B cell (primary cell): ENCODE data around the gene ANKRD13C. TPM values are rescaled to one million over a fixed set of nuclear protein-coding genes. Genes with fewer than 3 reads are reported as not detected.

Experiments
- ATAC-seq: fragments of 200-7000 bp; cut with Tn5 transposase; one replicate; pipeline ENCODE4 v1.10.0; 2021; ENCODE audit warnings: low read depth, mild to moderate bottlenecking, moderate number of reproducible peaks, moderate library complexity
- CTCF ChIA-PET: fragments of 350-600 bp; sonication (Branson Sonifier 250); formaldehyde crosslinking; loops from one replicate; lab custom pipeline; 2021; ENCODE audit warnings: antibody characterized with exemption, inconsistent platforms; lab: Charles Lee
- POLR2A ChIA-PET: fragments of 350-600 bp; sonication (Branson Sonifier 250); formaldehyde crosslinking; loops from one replicate; lab custom pipeline; 2021; ENCODE audit warnings: antibody characterized with exemption; lab: Charles Lee
- DNase-seq: peaks from one replicate; pipeline ENCODE4 v3.0.0; 2013
- H2AFZ ChIP-seq: 2 replicates; pipeline ENCODE4 v1.6.1; 2012; ENCODE audit warnings: mild to moderate bottlenecking, low read depth, low read length; ENCODE audit not compliant: insufficient read depth, poor library complexity, severe bottlenecking
- H3K27ac ChIP-seq, 2 donors: 1 replicate in 1 of 2; 2 replicates in 1 of 2; pipeline ENCODE4 v1.5.1; 2012 to 2013; ENCODE audit warnings: low read length in 2 of 2, mild to moderate bottlenecking in 2 of 2, moderate library complexity in 1 of 2
- H3K27me3 ChIP-seq, 4 experiments: fragments of 200-600 bp in 1 of 4; sonication (generic) in 1 of 4; replicated peaks in 1 of 4; 1 replicate in 2 of 4; 2 replicates in 2 of 4; pipeline versions ENCODE4 v1.6.1 to v1.7.0; 2013 to 2016; ENCODE audit warnings: low read length in 3 of 4, mild to moderate bottlenecking in 2 of 4, mixed read lengths in 1 of 4, moderate library complexity in 1 of 4; ENCODE audit not compliant: insufficient read depth in 4 of 4, control insufficient read depth in 3 of 4; ENCODE audit errors: control extremely low read depth in 1 of 4
- H3K36me3 ChIP-seq, 2 experiments: replicated peaks in 1 of 2; 1 replicate in 1 of 2; 2 replicates in 1 of 2; pipeline versions ENCODE4 v1.6.1 to v1.7.1; 2013; ENCODE audit warnings: low read length in 1 of 2; ENCODE audit not compliant: insufficient read depth in 2 of 2, control insufficient read depth in 1 of 2; ENCODE audit errors: control extremely low read depth in 1 of 2, extremely low read depth in 1 of 2
- H3K4me1 ChIP-seq, 2 donors: fragments of 200-600 bp in 1 of 2; sonication (generic) in 1 of 2; 1 replicate in 1 of 2; 2 replicates in 1 of 2; pipeline versions ENCODE4 v1.5.1 to v1.6.1; 2013 to 2017; ENCODE audit warnings: low read length in 2 of 2; ENCODE audit not compliant: control insufficient read depth in 2 of 2, insufficient read depth in 2 of 2
- H3K4me2 ChIP-seq: replicated peaks from 2 replicates; pipeline ENCODE3; 2012; ENCODE audit warnings: mild to moderate bottlenecking, low read depth, low read length; ENCODE audit not compliant: poor library complexity, severe bottlenecking
- H3K4me3 ChIP-seq, 5 experiments: fragments of 200-600 bp in 1 of 5; sonication (generic) in 1 of 5; 1 replicate in 3 of 5; 2 replicates in 2 of 5; pipeline versions ENCODE4 v1.5.1 to v1.7.0; 2011 to 2016; ENCODE audit warnings: low read length in 4 of 5, mild to moderate bottlenecking in 4 of 5, low read depth in 2 of 5, control low read depth in 1 of 5, moderate library complexity in 1 of 5; ENCODE audit not compliant: insufficient read depth in 1 of 5; ENCODE audit errors: control extremely low read depth in 1 of 5, extremely low read depth in 1 of 5
- H3K79me2 ChIP-seq: fragments of 200-600 bp; sonication (generic); one replicate; pipeline ENCODE4 v1.6.0; 2016; ENCODE audit warnings: low read length; ENCODE audit not compliant: control insufficient read depth, insufficient read depth
- H3K9ac ChIP-seq: fragments of 200-600 bp; sonication (generic); 2 replicates; pipeline ENCODE4 v1.6.1; 2017; ENCODE audit warnings: mild to moderate bottlenecking, low read length, moderate library complexity
- H3K9me3 ChIP-seq, 3 donors: one replicate each; pipeline versions ENCODE4 v1.6.1 to v1.7.1; 2013; ENCODE audit warnings: low read length in 2 of 3; ENCODE audit not compliant: control insufficient read depth in 2 of 3, insufficient read depth in 1 of 3; ENCODE audit errors: control extremely low read depth in 1 of 3
- H4K20me1 ChIP-seq: 2 replicates; pipeline ENCODE4 v1.6.0; 2012; ENCODE audit warnings: mild to moderate bottlenecking, low read length; ENCODE audit not compliant: insufficient read depth, control insufficient read depth, poor library complexity, severe bottlenecking
- H3K27ac Mint-ChIP-seq: one replicate; pipeline ENCODE4 v1.8.0; 2021; ENCODE audit warnings: mixed read lengths
- H3K27me3 Mint-ChIP-seq: one replicate; pipeline ENCODE4 v1.8.0; 2021; ENCODE audit warnings: mixed read lengths
- H3K4me1 Mint-ChIP-seq: one replicate; pipeline ENCODE4 v1.8.0; 2021; ENCODE audit warnings: mixed read lengths
- H3K4me3 Mint-ChIP-seq: one replicate; pipeline ENCODE4 v1.8.0; 2021; ENCODE audit warnings: mixed read lengths
- H3K9me3 Mint-ChIP-seq: one replicate; pipeline ENCODE4 v1.8.0; 2022; ENCODE audit warnings: mixed read lengths; ENCODE audit not compliant: insufficient read depth
- EZH2 ChIP-seq: IDR thresholded peaks from 2 replicates; pipeline ENCODE4 v1.6.1; 2012; ENCODE audit warnings: borderline replicate concordance, low read depth, mild to moderate bottlenecking, moderate library complexity, low read length; ENCODE audit not compliant: insufficient read depth, poor library complexity, severe bottlenecking
- WGBS: methylation state at CpG from one replicate; pipeline ENCODE4 v1.1.5; 2013; ENCODE audit warnings: missing lambda C conversion rate; ENCODE audit not compliant: insufficient coverage; 5-methylcytosine and 5-hydroxymethylcytosine counted together
- intact Hi-C: fragments of 100-400 bp; cut with micrococcal nuclease; formaldehyde crosslinking; loops from one replicate; pipeline ENCODE4 v1.10.0; 2022
- polyA plus RNA-seq: library from polyadenylated mRNA; depleted of rRNA; stranded (reverse); fragments of >200 nt; gene quantifications from 2 replicates; pipeline ENCODE4 v1.2.3, GENCODE V29; 2012
- total RNA-seq, 2 donors: library from RNA; stranded (reverse); fragments of 120-200 nt in 1 of 2; gene quantifications; 1 replicate in 1 of 2; 2 replicates in 1 of 2; pipeline versions ENCODE4 v1.2.3 to v1.2.4, GENCODE V29; 2013 to 2022
- TF ChIP-seq, protein P1 (sequence below): fragments of 200-600 bp; IDR thresholded peaks from one replicate; pipeline ENCODE4 v1.8.0; 2022; ENCODE audit warnings: antibody characterized with exemption, mild to moderate bottlenecking

ANKRD13C gene
- total and polyA plus RNA-seq, 2 donors (not counting 1 experiment from before 2014, with no cell fraction given), result 7.9 to 29.9 TPM

DNA sequence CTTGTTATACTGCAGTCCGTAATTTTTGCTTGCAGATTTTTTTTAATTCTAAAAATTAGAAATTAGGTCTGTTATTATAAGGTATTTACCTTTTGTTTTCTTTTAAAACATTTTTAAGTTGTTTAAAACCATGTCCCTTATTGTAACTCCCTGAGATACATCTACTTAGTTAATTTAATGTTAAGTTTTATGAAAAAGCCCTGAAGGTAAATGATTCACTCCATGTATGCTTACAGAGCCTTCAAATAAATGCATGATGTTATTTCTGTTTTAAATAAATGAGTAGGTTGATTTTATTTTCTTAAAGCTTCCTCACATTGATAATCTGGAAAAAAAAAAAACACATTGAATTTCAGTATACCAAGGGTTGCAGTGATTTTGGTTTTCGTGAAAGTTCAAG, 125.9 kb downstream of the ANKRD13C start:
- peaks cover 7 to 78% of the 10 kb centered on the region in 2 experiments for H3K36me3 ChIP-seq
- no peak overlapping the region for H3K4me2 ChIP-seq
- peaks cover 0 to 10% of the 10 kb centered on the region in 2 donors for H3K4me1 ChIP-seq
- H3K79me2 ChIP-seq, result peaks cover 49% of the 10 kb centered on the region
- H3K27ac Mint-ChIP-seq, result no peak overlapping the region
- intact Hi-C loops, result no loop called here
- H3K4me3 ChIP-seq, result no peak overlapping the region
- H3K9ac ChIP-seq, result no peak overlapping the region
- no peaks in the 10 kb centered on the region for H3K27me3 Mint-ChIP-seq
- H3K4me1 Mint-ChIP-seq, result peaks cover 28% of the 10 kb centered on the region
- TF ChIP-seq EZH2, result no peak
- TF ChIP-seq, protein P1, sequence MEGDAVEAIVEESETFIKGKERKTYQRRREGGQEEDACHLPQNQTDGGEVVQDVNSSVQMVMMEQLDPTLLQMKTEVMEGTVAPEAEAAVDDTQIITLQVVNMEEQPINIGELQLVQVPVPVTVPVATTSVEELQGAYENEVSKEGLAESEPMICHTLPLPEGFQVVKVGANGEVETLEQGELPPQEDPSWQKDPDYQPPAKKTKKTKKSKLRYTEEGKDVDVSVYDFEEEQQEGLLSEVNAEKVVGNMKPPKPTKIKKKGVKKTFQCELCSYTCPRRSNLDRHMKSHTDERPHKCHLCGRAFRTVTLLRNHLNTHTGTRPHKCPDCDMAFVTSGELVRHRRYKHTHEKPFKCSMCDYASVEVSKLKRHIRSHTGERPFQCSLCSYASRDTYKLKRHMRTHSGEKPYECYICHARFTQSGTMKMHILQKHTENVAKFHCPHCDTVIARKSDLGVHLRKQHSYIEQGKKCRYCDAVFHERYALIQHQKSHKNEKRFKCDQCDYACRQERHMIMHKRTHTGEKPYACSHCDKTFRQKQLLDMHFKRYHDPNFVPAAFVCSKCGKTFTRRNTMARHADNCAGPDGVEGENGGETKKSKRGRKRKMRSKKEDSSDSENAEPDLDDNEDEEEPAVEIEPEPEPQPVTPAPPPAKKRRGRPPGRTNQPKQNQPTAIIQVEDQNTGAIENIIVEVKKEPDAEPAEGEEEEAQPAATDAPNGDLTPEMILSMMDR, result no peak
- ChIA-PET CTCF (no interaction called here), POLR2A (no interaction called here)
- no peak overlapping the region for H3K4me3 Mint-ChIP-seq
- no peaks in the 10 kb centered on the region for H3K27me3 ChIP-seq
- no peaks in the 10 kb centered on the region for H3K9me3 ChIP-seq
- H3K27ac ChIP-seq, result no peak overlapping the region
- peaks cover 19% of the 10 kb centered on the region for H4K20me1 ChIP-seq
- DNase-seq (no peak), ATAC-seq (no peak)
- H3K9me3 Mint-ChIP-seq, result no peaks in the 10 kb centered on the region
- H2AFZ ChIP-seq, result no peak overlapping the region
- WGBS, result no CpG with 5 or more reads among the region's 2 CpGs

DNA sequence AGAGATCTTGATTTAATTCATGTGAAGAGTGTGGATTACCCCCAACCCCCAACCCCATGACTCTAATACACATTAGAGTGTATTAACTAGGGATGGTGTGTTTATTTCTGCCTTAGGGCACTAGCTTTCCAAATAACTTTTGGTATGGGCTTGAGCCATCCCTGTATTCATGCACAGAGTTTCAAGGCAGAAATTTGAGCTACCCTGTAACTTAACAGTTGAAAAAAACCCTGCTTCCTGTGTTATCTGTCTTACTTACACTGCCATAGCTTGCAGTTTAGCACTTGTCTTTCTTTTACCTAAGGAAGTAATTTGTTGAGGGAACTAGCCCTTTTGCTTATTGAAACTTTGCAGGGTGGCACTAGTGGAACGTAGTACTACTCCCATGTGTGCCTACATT, 127.1 kb downstream of the ANKRD13C start:
- Mint-ChIP-seq H3K4me3 (no peak overlapping the region), H3K27me3 (no peaks in the 10 kb centered on the region), H3K4me1 (peaks cover 40% of the 10 kb centered on the region), H3K9me3 (no peaks in the 10 kb centered on the region), H3K27ac (no peak overlapping the region)
- H3K4me3 ChIP-seq, result no peak overlapping the region
- H2AFZ ChIP-seq, result no peak overlapping the region
- peaks cover 27% of the 10 kb centered on the region for H4K20me1 ChIP-seq
- intact Hi-C loops, result no loop called here
- DNase-seq, result no peak
- H3K4me2 ChIP-seq, result no peak overlapping the region
- H3K36me3 ChIP-seq, result peaks cover 7 to 66% of the 10 kb centered on the region in 2 experiments
- no peak overlapping the region for H3K9ac ChIP-seq
- peak overlapping the region in 1 of 2 donors; percentile 11 for H3K27ac ChIP-seq
- ATAC-seq, result no peak
- no CpG with 5 or more reads among the region's 1 CpG for WGBS
- H3K27me3 ChIP-seq, result no peaks in the 10 kb centered on the region
- TF ChIP-seq EZH2, result no peak
- TF ChIP-seq, protein P1, result no peak
- ChIA-PET CTCF (no interaction called here), POLR2A (no interaction called here)
- H3K79me2 ChIP-seq, result peaks cover 62% of the 10 kb centered on the region
- H3K4me1 ChIP-seq, result peaks cover 0 to 22% of the 10 kb centered on the region in 2 donors
- no peaks in the 10 kb centered on the region for H3K9me3 ChIP-seq
